OCI-LY1 (cell line): ENCODE data around the gene SPPL3.

Experiments
- H2AFZ ChIP-seq: fragments of 200-600 bp; sonication (generic), shearing (Covaris generic); 2 replicates; pipeline ENCODE4 v1.6.0; 2014; ENCODE audit warnings: antibody characterized with exemption, mild to moderate bottlenecking, low read length
- H3F3A ChIP-seq: fragments of 200-600 bp; sonication (generic), shearing (Covaris generic); 2 replicates; pipeline ENCODE4 v1.6.0; 2014; ENCODE audit warnings: mild to moderate bottlenecking, antibody characterized with exemption, low read length, moderate library complexity; ENCODE audit not compliant: insufficient read depth
- H3K27ac ChIP-seq: fragments of 200-600 bp; sonication (generic); 2 replicates; pipeline ENCODE4 v1.5.1; 2014; ENCODE audit warnings: low read length, mixed run types, mild to moderate bottlenecking, low read depth; ENCODE audit not compliant: poor library complexity, severe bottlenecking
- H3K27me3 ChIP-seq: fragments of 200-600 bp; sonication (generic); 2 replicates; pipeline ENCODE4 v1.6.0; 2014; ENCODE audit warnings: antibody characterized with exemption, mild to moderate bottlenecking, low read length, moderate library complexity; ENCODE audit not compliant: insufficient read depth
- H3K36me3 ChIP-seq: fragments of 200-600 bp; sonication (generic); 2 replicates; pipeline ENCODE4 v1.6.1; 2014; ENCODE audit warnings: mild to moderate bottlenecking, antibody characterized with exemption, low read length, moderate library complexity, mixed read lengths; ENCODE audit not compliant: insufficient read depth
- H3K4me1 ChIP-seq: fragments of 200-600 bp; sonication (generic); 2 replicates; pipeline ENCODE4 v1.5.1; 2014; ENCODE audit warnings: mild to moderate bottlenecking, low read length, moderate library complexity; ENCODE audit not compliant: insufficient read depth, severe bottlenecking
- H3K4me2 ChIP-seq: fragments of 200-600 bp; sonication (generic), shearing (Covaris generic); 2 replicates; pipeline ENCODE4 v1.6.1; 2014; ENCODE audit warnings: low read length
- H3K4me3 ChIP-seq: fragments of 200-600 bp; sonication (generic); 2 replicates; pipeline ENCODE4 v1.5.1; 2014; ENCODE audit warnings: low read length, low read depth, mild to moderate bottlenecking, mixed read lengths; ENCODE audit not compliant: poor library complexity, severe bottlenecking
- H3K79me2 ChIP-seq: fragments of 200-600 bp; shearing (Covaris generic); 2 replicates; pipeline ENCODE4 v1.6.1; 2016; ENCODE audit warnings: mixed run types, low read length, mixed read lengths; ENCODE audit not compliant: insufficient read depth
- H3K9ac ChIP-seq: fragments of 200-600 bp; sonication (generic), shearing (Covaris generic); 2 replicates; pipeline ENCODE4 v1.6.1; 2014; ENCODE audit warnings: mild to moderate bottlenecking, low read length, mixed read lengths
- H3K9me2 ChIP-seq: fragments of 200-600 bp; sonication (generic), shearing (Covaris generic); 2 replicates; pipeline ENCODE4 v1.6.1; 2014; ENCODE audit warnings: low read depth, mild to moderate bottlenecking, low read length, mixed read lengths
- H3K9me3 ChIP-seq: fragments of 200-600 bp; shearing (Covaris generic); 2 replicates; pipeline ENCODE4 v1.6.1; 2014; ENCODE audit warnings: low read length, mixed read lengths
- H4K20me1 ChIP-seq: fragments of 200-600 bp; sonication (generic), shearing (Covaris generic); 2 replicates; pipeline ENCODE4 v1.6.0; 2016; ENCODE audit warnings: mild to moderate bottlenecking, low read length; ENCODE audit not compliant: insufficient read depth
- EZH2 ChIP-seq: fragments of 200-600 bp; sonication (generic), shearing (Covaris generic); IDR thresholded peaks from 2 replicates; pipeline ENCODE4 v1.8.0; 2017; ENCODE audit warnings: borderline replicate concordance, mixed run types, mild to moderate bottlenecking, antibody characterized with exemption, low read length, moderate library complexity, mixed read lengths
- TF ChIP-seq, protein P1 (sequence below): fragments of 200-600 bp; sonication (generic), shearing (Covaris generic); IDR thresholded peaks from 2 replicates; pipeline ENCODE4 v1.5.1; 2017; ENCODE audit warnings: mild to moderate bottlenecking, antibody characterized with exemption, low read length, moderate library complexity, mixed read lengths

SPPL3 gene

GRCh38 chr12:120718055-120718454, 186.1 kb downstream of the SPPL3 start:
- Histone ChIP-seq H4K20me1 (no peaks in the 10 kb centered on the region), H3K4me1 (peaks cover 17% of the 10 kb centered on the region), H3K4me3 (no peak overlapping the region), H3K27me3 (no peaks in the 10 kb centered on the region), H3K9ac (no peak overlapping the region), H3K9me2 (no peaks in the 10 kb centered on the region), H3K4me2 (no peak overlapping the region), H2AFZ (no peak overlapping the region), H3K36me3 (peaks cover 89% of the 10 kb centered on the region), H3K27ac (no peak overlapping the region), H3F3A (no peaks in the 10 kb centered on the region), H3K79me2 (no peaks in the 10 kb centered on the region), H3K9me3 (no peaks in the 10 kb centered on the region)
- TF ChIP-seq, protein P1, sequence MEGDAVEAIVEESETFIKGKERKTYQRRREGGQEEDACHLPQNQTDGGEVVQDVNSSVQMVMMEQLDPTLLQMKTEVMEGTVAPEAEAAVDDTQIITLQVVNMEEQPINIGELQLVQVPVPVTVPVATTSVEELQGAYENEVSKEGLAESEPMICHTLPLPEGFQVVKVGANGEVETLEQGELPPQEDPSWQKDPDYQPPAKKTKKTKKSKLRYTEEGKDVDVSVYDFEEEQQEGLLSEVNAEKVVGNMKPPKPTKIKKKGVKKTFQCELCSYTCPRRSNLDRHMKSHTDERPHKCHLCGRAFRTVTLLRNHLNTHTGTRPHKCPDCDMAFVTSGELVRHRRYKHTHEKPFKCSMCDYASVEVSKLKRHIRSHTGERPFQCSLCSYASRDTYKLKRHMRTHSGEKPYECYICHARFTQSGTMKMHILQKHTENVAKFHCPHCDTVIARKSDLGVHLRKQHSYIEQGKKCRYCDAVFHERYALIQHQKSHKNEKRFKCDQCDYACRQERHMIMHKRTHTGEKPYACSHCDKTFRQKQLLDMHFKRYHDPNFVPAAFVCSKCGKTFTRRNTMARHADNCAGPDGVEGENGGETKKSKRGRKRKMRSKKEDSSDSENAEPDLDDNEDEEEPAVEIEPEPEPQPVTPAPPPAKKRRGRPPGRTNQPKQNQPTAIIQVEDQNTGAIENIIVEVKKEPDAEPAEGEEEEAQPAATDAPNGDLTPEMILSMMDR, result no peak
- TF ChIP-seq EZH2, result no peak

- Histone ChIP-seq H3K79me2 (no peaks in the 10 kb centered on the region), H3K4me3 (no peak overlapping the region), H3K4me2 (no peak overlapping the region), H2AFZ (no peak overlapping the region), H3K9ac (no peak overlapping the region), H3F3A (0 out of 2 replicates have a peak, but pooled peaks cover 3% of the 10 kb centered on the region), H3K9me3 (no peaks in the 10 kb centered on the region), H4K20me1 (no peaks in the 10 kb centered on the region), H3K4me1 (peaks cover 29% of the 10 kb centered on the region), H3K27ac (no peak overlapping the region), H3K36me3 (peaks cover 49% of the 10 kb centered on the region), H3K9me2 (no peaks in the 10 kb centered on the region), H3K27me3 (no peaks in the 10 kb centered on the region)
- TF ChIP-seq, protein P1, result peak; percentile 87
- no peak for TF ChIP-seq EZH2
Measured at GRCh38 chr12:120713861-120714482, 190.2 kb downstream of the SPPL3 start.

- Histone ChIP-seq H4K20me1 (no peaks in the 10 kb centered on the region), H3K27me3 (no peaks in the 10 kb centered on the region), H3F3A (peaks cover 3% of the 10 kb centered on the region; the same call in 1 of the 2 replicates), H3K4me3 (no peak overlapping the region), H3K79me2 (no peaks in the 10 kb centered on the region), H3K9me3 (no peaks in the 10 kb centered on the region), H3K27ac (no peak overlapping the region), H3K36me3 (peaks cover 38% of the 10 kb centered on the region), H3K4me2 (peak overlapping the region; percentile 66; the same call in 1 of the 2 replicates), H3K9me2 (no peaks in the 10 kb centered on the region), H3K9ac (peak overlapping the region; percentile 13; the same call in 1 of the 2 replicates), H3K4me1 (peaks cover 29% of the 10 kb centered on the region), H2AFZ (no peak overlapping the region)
- TF ChIP-seq, protein P1, result no peak
- no peak for TF ChIP-seq EZH2
Measured at GRCh38 chr12:120712610-120713009, 191.5 kb downstream of the SPPL3 start.
